ENCODE results near the gene BICD1. TPM values are rescaled to one million over a fixed set of nuclear protein-coding genes. Genes with fewer than 3 reads are reported as not detected.

The BICD1 gene
- total and polyA plus RNA-seq, 5 donors from 2014 or later: 8.0 to 23.6 (median 9.4) TPM

- no peak overlapping the region for H3K4me3 Mint-ChIP-seq
- no peak overlapping the region for H3K27ac ChIP-seq (ENCODE audit: insufficient read depth, low read length, poor library complexity, severe bottlenecking)
- no peaks in the 10 kb centered on the region for H3K4me1 ChIP-seq (ENCODE audit: control insufficient read depth, insufficient read depth, low read length, poor library complexity, severe bottlenecking)
- H3K36me3 ChIP-seq (ENCODE audit: control insufficient read depth, insufficient read depth, low read length): no peaks in the 10 kb centered on the region
- DNase-seq (no peak), ATAC-seq (ENCODE audit: low read depth in 2 of 2) (no peak)
- H3K27me3 Mint-ChIP-seq: no peaks in the 10 kb centered on the region
- peaks cover 10% of the 10 kb centered on the region for H3K36me3 Mint-ChIP-seq
- no peaks in the 10 kb centered on the region for H3K27me3 ChIP-seq (ENCODE audit: control insufficient read depth, insufficient read depth, low read length)
- H3K27ac Mint-ChIP-seq: peak overlapping the region in 2 of 3 donors; percentile 3 to 56
- peaks cover 0 to 2% (median 0%) of the 10 kb centered on the region in 7 donors for H3K9me3 Mint-ChIP-seq
- no peak overlapping the region for H3K4me3 ChIP-seq (ENCODE audit: low read depth, low read length)
- peaks cover 0 to 6% (median 3%) of the 10 kb centered on the region in 4 donors for H3K4me1 Mint-ChIP-seq
- H3K9me3 ChIP-seq (ENCODE audit: control insufficient read depth in 2 of 2, low read length in 2 of 2): no peaks in the 10 kb centered on the region
Observed at GRCh38 chr12:32211066-32211899, 104.6 kb downstream of the BICD1 start.

- no peak for ATAC-seq (ENCODE audit: low read depth in 2 of 2)
- H3K36me3 ChIP-seq (ENCODE audit: control insufficient read depth, insufficient read depth, low read length): peaks cover 3% of the 10 kb centered on the region
- peak overlapping the region in 1 of 3 donors; percentile 56 for H3K27ac Mint-ChIP-seq
Observed at GRCh38 chr12:32211900-32212156, 105.2 kb downstream of the BICD1 start.

GRCh38 chr12:32214723-32215122 is 108.1 kb downstream of the BICD1 start:
- peak overlapping the region in 2 of 3 donors; percentile 4 to 5 for H3K27ac Mint-ChIP-seq
- Histone ChIP-seq H3K4me1 (ENCODE audit: control insufficient read depth, insufficient read depth, low read length, poor library complexity, severe bottlenecking) (no peaks in the 10 kb centered on the region), H3K9me3 (ENCODE audit: control insufficient read depth in 2 of 2, low read length in 2 of 2) (no peaks in the 10 kb centered on the region), H3K4me3 (ENCODE audit: low read depth, low read length) (no peak overlapping the region), H3K27ac (ENCODE audit: insufficient read depth, low read length, poor library complexity, severe bottlenecking) (no peak overlapping the region), H3K36me3 (ENCODE audit: control insufficient read depth, insufficient read depth, low read length) (peaks cover 15% of the 10 kb centered on the region), H3K27me3 (ENCODE audit: control insufficient read depth, insufficient read depth, low read length) (no peaks in the 10 kb centered on the region)
- peaks cover 0 to 10% (median 5%) of the 10 kb centered on the region in 4 donors for H3K4me1 Mint-ChIP-seq
- H3K36me3 Mint-ChIP-seq: peaks cover 34% of the 10 kb centered on the region
- DNase-seq (no peak), ATAC-seq (ENCODE audit: low read depth in 2 of 2) (no peak)
- no peaks in the 10 kb centered on the region for H3K27me3 Mint-ChIP-seq
- H3K4me3 Mint-ChIP-seq: no peak overlapping the region
- peaks cover 0 to 3% (median 2%) of the 10 kb centered on the region in 7 donors for H3K9me3 Mint-ChIP-seq

More at GRCh38 chr12:32211900-32212156, 105.2 kb downstream of the BICD1 start:
- H3K4me1 ChIP-seq (ENCODE audit: control insufficient read depth, insufficient read depth, low read length, poor library complexity, severe bottlenecking): no peaks in the 10 kb centered on the region
- Mint-ChIP-seq H3K36me3 (peaks cover 15% of the 10 kb centered on the region), H3K4me3 (no peak overlapping the region), H3K9me3 (peaks cover 0 to 2% (median 0%) of the 10 kb centered on the region in 7 donors), H3K27me3 (no peaks in the 10 kb centered on the region), H3K4me1 (peaks cover 0 to 6% (median 4%) of the 10 kb centered on the region in 4 donors)
- no peaks in the 10 kb centered on the region for H3K27me3 ChIP-seq (ENCODE audit: control insufficient read depth, insufficient read depth, low read length)
- H3K9me3 ChIP-seq (ENCODE audit: control insufficient read depth in 2 of 2, low read length in 2 of 2): no peaks in the 10 kb centered on the region
- H3K27ac ChIP-seq (ENCODE audit: insufficient read depth, low read length, poor library complexity, severe bottlenecking): no peak overlapping the region
- H3K4me3 ChIP-seq (ENCODE audit: low read depth, low read length): no peak overlapping the region
- no peak for DNase-seq

GRCh38 chr12:32217354-32218310 is 111.0 kb downstream of the BICD1 start:
- H3K27ac Mint-ChIP-seq: peak overlapping the region in 1 of 3 donors; percentile 16
- peaks cover 0 to 10% (median 5%) of the 10 kb centered on the region in 4 donors for H3K4me1 Mint-ChIP-seq
- no peak for ATAC-seq (ENCODE audit: low read depth in 2 of 2)
- no peaks in the 10 kb centered on the region for H3K27me3 Mint-ChIP-seq
- Histone ChIP-seq H3K27ac (ENCODE audit: insufficient read depth, low read length, poor library complexity, severe bottlenecking) (no peak overlapping the region), H3K27me3 (ENCODE audit: control insufficient read depth, insufficient read depth, low read length) (no peaks in the 10 kb centered on the region), H3K9me3 (ENCODE audit: control insufficient read depth in 2 of 2, low read length in 2 of 2) (no peaks in the 10 kb centered on the region), H3K4me1 (ENCODE audit: control insufficient read depth, insufficient read depth, low read length, poor library complexity, severe bottlenecking) (no peaks in the 10 kb centered on the region), H3K36me3 (ENCODE audit: control insufficient read depth, insufficient read depth, low read length) (peaks cover 15% of the 10 kb centered on the region), H3K4me3 (ENCODE audit: low read depth, low read length) (no peak overlapping the region)
- H3K4me3 Mint-ChIP-seq: no peak overlapping the region
- H3K36me3 Mint-ChIP-seq: peaks cover 36% of the 10 kb centered on the region
- no peak for DNase-seq
- H3K9me3 Mint-ChIP-seq: peaks cover 0 to 3% (median 2%) of the 10 kb centered on the region in 7 donors

- peaks cover 0 to 2% (median 0%) of the 10 kb centered on the region in 4 donors for H3K4me1 Mint-ChIP-seq
- Histone ChIP-seq H3K36me3 (ENCODE audit: control insufficient read depth, insufficient read depth, low read length) (no peaks in the 10 kb centered on the region), H3K9me3 (ENCODE audit: control insufficient read depth in 2 of 2, low read length in 2 of 2) (no peaks in the 10 kb centered on the region), H3K27me3 (ENCODE audit: control insufficient read depth, insufficient read depth, low read length) (no peaks in the 10 kb centered on the region), H3K4me1 (ENCODE audit: control insufficient read depth, insufficient read depth, low read length, poor library complexity, severe bottlenecking) (no peaks in the 10 kb centered on the region), H3K27ac (ENCODE audit: insufficient read depth, low read length, poor library complexity, severe bottlenecking) (no peak overlapping the region), H3K4me3 (ENCODE audit: low read depth, low read length) (no peak overlapping the region)
- H3K4me3 Mint-ChIP-seq: no peak overlapping the region
- peaks cover 0 to 3% (median 0%) of the 10 kb centered on the region in 7 donors for H3K9me3 Mint-ChIP-seq
- ATAC-seq (ENCODE audit: low read depth in 2 of 2) (no peak), DNase-seq (no peak)
- H3K27me3 Mint-ChIP-seq: no peaks in the 10 kb centered on the region
- H3K27ac Mint-ChIP-seq: no peak overlapping the region
- peaks cover 22% of the 10 kb centered on the region for H3K36me3 Mint-ChIP-seq
Observed at GRCh38 chr12:32223941-32224340, 117.3 kb downstream of the BICD1 start.

DNA sequence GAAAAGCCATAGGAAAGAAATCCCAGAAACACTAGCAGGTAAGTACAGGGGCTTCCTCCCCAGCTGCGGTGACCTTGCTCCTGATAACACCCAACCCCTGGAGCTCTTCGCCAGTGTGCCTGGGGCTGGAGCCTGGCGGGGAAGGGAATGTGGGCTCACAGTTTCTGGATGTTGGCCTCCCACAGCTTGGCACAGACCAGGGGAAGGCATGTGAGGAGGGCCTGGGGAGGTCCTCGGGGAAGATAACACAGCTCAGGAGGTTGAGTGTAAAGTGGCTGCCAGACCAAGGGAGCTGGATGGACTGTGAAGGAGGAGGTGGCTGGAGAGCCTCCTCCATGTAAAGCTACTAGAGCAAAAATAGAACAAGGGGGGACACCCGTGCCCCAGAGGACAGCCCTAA is 120.1 kb downstream of the BICD1 start:
- H3K4me1 ChIP-seq (ENCODE audit: control insufficient read depth, insufficient read depth, low read length, poor library complexity, severe bottlenecking): no peaks in the 10 kb centered on the region
- DNase-seq (no peak), ATAC-seq (ENCODE audit: low read depth in 2 of 2) (no peak)
- Mint-ChIP-seq H3K27me3 (no peaks in the 10 kb centered on the region), H3K9me3 (no peaks in the 10 kb centered on the region), H3K27ac (no peak overlapping the region), H3K36me3 (peaks cover 20% of the 10 kb centered on the region), H3K4me3 (peak overlapping the region in 1 of 4 donors; percentile 11), H3K4me1 (no peaks in the 10 kb centered on the region)
- H3K4me3 ChIP-seq (ENCODE audit: low read depth, low read length): no peak overlapping the region
- H3K36me3 ChIP-seq (ENCODE audit: control insufficient read depth, insufficient read depth, low read length): no peaks in the 10 kb centered on the region
- H3K9me3 ChIP-seq (ENCODE audit: control insufficient read depth in 2 of 2, low read length in 2 of 2): no peaks in the 10 kb centered on the region
- no peaks in the 10 kb centered on the region for H3K27me3 ChIP-seq (ENCODE audit: control insufficient read depth, insufficient read depth, low read length)
- H3K27ac ChIP-seq (ENCODE audit: insufficient read depth, low read length, poor library complexity, severe bottlenecking): no peak overlapping the region

DNA sequence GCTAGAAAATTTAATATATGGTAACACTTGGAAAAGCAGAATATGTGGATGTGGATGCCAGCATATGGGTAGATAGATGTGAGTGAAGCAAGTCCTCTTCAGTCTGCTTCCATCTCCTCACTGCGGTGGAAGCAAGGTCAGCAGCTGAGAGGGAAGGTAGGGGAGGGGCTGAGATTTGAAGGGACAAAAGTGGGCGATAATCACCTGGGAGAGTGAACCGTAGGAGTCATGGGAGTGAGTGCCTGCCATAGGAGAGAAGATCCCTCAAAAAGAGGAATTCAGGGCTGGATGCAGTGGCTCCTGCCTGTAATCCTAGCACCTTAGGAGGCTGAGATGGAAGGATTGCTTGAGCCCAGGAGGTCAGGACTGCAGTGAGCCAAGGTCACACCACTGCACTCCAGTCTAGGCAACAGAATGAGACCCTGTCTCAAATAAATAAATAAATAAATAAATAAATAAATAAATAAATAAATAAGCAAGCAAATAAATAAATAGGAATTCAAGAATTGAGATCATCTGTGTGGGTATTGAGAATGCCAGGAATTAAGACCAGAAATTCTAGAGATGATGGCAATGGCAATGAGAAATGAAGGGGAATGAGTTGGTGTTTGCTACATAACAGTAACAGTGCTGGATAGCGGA is 123.4 kb downstream of the BICD1 start:
- Mint-ChIP-seq H3K4me3 (no peak overlapping the region), H3K36me3 (peaks cover 4% of the 10 kb centered on the region), H3K9me3 (peaks cover 0 to 3% (median 0%) of the 10 kb centered on the region in 7 donors), H3K4me1 (no peaks in the 10 kb centered on the region), H3K27ac (no peak overlapping the region), H3K27me3 (no peaks in the 10 kb centered on the region)
- no peaks in the 10 kb centered on the region for H3K9me3 ChIP-seq (ENCODE audit: control insufficient read depth in 2 of 2, low read length in 2 of 2)
- no peaks in the 10 kb centered on the region for H3K4me1 ChIP-seq (ENCODE audit: control insufficient read depth, insufficient read depth, low read length, poor library complexity, severe bottlenecking)
- H3K36me3 ChIP-seq (ENCODE audit: control insufficient read depth, insufficient read depth, low read length): no peaks in the 10 kb centered on the region
- H3K4me3 ChIP-seq (ENCODE audit: low read depth, low read length): no peak overlapping the region
- no peak for DNase-seq
- no peak for ATAC-seq (ENCODE audit: low read depth in 2 of 2)
- no peaks in the 10 kb centered on the region for H3K27me3 ChIP-seq (ENCODE audit: control insufficient read depth, insufficient read depth, low read length)
- no peak overlapping the region for H3K27ac ChIP-seq (ENCODE audit: insufficient read depth, low read length, poor library complexity, severe bottlenecking)
